Measurements from ENCODE around the gene MRPL16.

DNA sequence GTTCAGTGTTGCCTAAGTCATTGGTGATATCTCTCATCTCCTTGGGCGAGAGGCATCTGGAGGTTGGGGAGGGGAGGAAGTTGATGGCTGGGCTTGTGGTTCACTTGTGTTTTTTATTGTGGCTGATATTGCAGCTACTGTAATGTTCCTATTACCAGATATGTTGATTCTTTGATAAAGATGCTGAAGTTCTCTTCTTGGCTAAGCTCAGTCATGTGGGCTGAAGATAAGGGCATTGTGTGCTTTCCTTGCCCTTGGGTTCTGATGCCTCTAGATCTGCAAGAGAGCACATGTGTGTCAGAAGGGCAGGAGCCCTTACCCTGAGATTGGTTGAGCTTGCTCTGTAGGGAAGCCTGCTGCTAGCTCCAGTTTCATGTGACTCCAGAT, 43.4 kb downstream of the MRPL16 start:
- TF ChIP-seq, protein P1, sequence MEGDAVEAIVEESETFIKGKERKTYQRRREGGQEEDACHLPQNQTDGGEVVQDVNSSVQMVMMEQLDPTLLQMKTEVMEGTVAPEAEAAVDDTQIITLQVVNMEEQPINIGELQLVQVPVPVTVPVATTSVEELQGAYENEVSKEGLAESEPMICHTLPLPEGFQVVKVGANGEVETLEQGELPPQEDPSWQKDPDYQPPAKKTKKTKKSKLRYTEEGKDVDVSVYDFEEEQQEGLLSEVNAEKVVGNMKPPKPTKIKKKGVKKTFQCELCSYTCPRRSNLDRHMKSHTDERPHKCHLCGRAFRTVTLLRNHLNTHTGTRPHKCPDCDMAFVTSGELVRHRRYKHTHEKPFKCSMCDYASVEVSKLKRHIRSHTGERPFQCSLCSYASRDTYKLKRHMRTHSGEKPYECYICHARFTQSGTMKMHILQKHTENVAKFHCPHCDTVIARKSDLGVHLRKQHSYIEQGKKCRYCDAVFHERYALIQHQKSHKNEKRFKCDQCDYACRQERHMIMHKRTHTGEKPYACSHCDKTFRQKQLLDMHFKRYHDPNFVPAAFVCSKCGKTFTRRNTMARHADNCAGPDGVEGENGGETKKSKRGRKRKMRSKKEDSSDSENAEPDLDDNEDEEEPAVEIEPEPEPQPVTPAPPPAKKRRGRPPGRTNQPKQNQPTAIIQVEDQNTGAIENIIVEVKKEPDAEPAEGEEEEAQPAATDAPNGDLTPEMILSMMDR (IDR thresholded peaks at IDR 0.05; ENCODE audit: borderline replicate concordance, extremely low read depth, low read length, poor library complexity, severe bottlenecking) = no peak
- no peak for TF ChIP-seq EZH2 (IDR thresholded peaks at IDR 0.05; ENCODE audit: borderline replicate concordance, low read depth, low read length, severe bottlenecking)

All from DND-41 (cell line).